NCI-H187 treated with DMSO at 0.1 percent for 48 hours (cell line): Measurements from ENCODE around the gene SERGEF.

ENCODE experiments used
- DNase-seq: peaks from one replicate; lab custom pipeline; 2025; lab: John Stamatoyannopoulos, UW

SERGEF gene

DNA sequence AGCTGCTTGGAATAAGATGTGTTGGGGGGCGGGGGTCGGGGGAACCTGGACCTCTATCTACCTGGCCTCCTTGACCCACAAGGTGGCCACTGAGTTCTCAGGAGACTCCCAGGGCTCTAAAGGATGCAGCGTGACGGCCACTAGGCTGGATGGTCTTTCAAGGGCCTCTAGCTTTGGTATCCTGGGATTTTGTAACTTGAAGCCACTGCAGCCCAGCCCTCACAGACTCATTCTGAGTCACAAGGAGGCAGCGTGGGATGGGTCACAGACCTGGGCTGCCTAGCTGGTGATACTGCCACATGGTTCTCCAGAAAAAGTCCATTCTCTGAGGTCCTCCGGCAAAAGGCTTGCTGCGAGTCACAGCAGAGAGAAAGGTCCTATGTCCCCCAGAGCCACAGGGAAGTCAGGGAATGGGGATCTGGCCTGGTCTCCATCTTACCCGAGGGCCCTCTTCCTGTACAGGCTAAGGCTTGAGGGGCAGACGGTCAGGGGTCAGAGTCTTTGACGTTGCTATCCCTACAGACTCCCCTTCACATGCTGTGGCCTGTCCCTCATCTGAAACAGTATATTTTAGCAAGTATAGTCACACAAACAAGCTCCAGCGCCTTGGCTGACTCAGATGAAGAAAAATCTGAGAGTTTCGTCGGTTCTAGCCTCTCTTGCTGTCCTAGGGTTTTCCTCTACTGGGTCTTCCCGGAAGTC is 225.9 kb downstream of the SERGEF start:
- no peak for DNase-seq

DNA sequence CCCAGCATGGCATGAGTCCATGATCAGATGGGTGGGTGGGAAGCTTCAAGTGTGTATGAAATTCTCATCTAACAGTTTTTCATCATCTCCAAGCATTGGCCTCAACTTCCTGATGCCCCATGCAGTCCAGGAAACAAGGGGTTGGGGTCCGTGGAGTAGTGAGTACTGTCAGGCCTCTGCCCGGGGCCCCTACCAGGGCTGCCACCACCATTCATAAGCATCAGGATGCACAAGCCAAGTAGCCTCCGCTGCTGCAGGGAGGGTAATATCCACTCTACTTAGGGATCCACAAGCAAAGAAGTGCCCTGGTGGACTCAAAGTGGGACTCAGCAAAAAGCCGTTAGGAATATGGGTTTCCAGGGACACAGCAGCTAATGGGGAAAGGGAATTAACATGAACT is 229.0 kb downstream of the SERGEF start:
- no peak for DNase-seq

DNA sequence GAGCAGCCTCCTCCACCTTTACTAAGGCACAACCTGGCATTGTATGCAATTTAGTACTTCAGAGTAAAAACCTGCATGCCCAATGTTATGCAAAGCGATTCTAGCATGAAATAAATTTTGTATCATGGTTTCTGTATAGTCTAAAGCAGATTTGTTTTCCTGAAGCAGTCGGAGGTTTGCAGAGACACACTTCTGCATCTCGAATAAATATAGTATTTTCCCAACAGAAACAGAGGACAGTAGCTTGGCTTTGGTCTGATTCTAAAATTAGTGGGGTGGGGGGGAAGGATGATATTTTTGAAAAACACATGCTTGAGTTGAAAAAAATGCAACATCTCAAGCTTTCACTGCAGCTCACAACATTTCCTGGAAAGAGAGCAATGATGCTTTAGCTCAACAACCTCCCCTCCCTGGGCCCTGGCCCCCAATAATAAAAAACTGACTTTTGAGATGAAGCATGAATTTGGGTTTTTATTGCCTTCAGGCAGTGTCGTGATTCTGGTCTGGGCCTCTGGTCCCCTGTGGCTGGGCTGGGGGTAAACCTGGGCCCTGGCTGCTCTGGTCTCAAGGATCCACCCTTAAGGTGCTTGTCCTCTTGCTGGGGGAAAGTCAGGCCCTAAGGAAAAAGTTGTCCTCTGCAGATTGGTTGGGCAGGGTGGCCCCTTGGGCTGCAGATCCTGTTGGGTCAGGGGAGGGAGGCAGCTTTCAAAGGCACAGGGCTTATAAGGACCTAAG is 230.1 kb downstream of the SERGEF start:
- DNase-seq: no peak

DNA sequence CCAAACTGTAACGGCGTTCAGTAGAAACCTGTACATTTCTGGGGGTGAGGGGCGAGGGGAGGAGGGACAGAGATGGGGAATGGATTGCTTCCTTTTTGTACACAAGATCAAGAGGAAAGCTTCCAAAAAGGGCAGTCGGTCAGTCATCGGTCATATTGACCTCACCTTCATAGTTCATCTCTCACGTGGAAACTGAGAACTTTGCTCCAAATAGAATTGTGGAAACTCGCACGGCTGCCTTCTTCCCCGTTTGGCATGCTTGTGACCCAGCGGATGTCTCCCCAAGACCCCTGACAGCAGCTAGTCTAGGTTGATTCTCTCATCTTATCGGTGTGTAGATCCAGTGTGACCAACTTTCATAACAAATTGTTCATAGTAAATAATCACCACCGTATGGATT is 230.7 kb downstream of the SERGEF start:
- DNase-seq: no peak

DNA sequence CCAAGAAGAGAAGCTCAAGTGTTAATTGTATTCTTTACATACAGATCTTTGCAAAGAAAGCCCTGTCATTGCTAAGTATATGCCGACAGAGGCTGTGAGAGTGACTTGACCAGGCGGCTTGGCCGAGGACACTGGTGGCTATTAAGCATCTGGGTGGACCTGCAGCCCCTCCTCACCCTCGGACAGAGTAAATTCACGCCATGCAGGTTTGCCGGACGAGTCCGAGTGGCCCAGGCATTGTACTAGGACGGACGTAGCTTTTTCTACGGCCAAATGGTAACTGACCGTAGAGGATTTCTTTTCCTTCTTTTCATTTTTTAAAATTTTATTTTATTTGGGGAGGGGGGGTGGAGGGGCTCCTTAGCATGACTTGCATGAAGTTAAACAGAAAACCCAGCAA is 231.2 kb downstream of the SERGEF start:
- DNase-seq: no peak

DNA sequence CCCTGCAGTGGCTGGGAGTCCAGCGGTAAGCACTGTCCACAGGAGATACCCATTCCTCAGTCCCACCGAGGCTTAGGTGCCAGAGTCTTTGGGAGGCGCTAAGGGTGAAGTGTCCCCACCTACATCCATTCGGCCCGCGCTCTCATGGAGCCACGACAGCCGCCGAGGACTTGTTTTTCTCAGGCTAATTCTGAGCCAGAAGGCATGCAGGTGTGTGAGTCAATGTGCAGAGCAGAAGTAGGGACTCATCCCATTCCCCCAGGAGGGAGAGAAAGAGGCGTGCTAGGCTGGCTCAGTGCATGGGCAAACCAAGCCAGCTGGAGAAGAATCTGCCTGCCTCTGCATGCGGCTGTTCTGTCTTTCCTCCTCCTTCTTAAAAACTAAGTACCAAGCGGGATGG is 231.6 kb downstream of the SERGEF start:
- DNase-seq: no peak

DNA sequence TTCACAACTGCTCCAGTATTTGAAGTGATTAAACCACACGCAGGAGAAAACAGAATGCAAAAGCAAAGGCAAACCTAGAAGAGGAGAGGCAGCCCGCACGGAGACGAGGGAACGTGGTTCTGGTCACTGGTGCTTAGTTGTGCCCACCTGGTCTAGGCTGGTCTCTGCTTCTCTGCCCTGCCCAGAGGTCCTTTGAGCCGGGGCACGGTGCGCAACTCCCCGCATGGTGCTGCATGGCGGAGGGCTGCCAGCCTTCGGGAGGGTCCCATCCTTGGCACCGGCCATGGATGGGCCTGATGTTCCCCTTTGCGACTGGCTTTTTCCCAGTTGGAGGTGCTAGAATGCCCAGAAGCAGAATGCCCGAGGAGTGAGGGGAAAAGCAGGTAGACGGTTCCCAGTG is 232.2 kb downstream of the SERGEF start:
- DNase-seq: no peak

DNA sequence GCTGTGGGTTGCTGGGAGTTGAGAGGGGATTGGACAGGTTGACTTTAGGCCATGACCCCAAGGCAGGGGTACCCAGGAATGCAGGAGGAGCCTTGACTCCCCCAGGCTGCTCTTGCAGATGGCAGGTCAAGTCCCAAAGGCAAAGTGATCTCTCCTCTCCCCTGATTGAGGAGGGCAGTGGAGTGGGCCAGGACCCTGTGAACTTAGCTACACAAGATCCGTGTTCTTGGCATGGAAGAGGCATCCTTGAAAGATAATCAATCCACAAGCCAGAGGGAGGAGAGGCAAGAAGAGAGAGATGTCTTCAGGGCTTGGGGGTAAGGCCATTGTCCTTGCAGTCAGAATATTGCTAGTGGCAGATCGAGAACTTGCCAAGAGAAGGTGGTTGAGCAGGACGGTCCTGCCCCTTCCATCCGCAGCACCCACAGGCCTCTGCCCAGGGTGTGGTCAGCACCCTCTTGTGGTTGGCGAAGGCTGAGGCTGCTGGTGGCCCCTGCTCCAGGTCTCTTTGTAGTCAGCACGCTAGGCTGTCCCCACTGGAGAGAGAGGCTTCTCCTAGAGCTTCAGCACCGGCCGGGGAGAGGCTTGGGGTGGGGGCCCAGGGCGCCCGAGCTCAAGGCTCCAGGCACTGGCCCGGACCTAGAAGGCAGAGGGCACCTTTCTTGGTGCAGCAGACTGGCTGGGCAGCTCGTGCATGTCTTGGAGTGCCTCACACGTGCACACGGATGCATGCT is 232.8 kb downstream of the SERGEF start:
- no peak for DNase-seq

DNA sequence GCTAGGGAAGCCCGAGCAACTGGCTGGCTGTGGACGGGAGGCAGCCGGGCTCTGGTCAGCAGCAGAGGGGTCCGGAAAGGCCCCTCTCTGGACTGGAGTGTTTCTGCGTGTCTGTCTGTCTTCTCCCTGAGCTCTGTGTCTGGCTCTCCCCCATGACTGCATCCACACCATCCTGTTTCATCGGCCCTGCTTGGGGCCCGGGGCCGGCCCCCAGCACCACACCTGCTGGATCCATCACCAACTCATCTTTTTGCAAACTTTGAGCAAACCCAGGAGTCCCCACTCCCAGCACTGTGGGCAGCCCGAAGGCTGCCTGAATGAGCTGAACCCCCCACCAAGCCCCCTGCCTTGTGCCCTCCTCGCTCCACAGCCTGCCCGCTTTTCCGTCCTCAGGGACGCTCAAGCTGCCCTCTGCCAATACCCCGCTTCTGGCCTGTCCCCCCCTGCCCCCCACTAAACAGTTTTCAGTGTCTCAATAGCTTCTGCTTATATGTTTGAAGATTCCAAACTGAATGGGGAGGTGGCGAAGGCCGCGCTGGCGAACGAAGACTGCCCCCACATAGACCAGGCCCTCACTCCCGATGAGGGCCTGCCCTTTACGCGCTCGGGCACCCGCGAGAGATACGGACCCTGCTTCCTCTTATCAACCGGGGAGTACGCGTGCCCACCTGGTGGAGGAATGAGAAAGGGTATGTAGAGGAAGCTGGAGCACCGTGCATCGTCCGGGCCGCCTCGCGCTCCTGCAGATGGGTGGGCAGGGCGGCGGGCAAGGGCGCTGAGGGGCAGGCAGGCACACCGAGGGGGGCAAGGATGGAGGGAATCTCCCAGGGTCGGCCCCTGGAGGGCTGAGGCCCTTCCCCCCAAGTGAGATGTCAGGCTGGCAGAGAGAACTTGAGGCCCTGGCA is 233.6 kb downstream of the SERGEF start:
- DNase-seq: no peak

DNA sequence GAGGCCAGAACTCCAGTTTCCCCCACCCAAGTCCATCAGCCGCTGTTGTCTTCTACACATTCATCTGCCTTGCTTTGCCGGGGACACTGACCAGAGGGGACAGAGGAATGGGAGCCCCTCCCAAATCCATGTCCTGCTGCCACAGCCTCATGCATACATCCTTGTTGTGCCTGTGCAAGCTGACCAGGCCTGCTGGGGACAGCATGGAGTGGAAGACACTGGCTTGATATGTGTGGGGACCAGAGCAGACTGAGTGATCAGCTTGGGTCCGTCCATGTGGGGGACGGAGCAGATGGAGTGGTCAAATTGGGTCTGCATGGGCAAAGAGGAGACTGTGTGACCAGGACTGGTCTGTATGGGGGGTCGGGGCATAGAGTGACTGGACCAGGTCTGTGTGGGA is 234.5 kb downstream of the SERGEF start:
- no peak for DNase-seq

DNA sequence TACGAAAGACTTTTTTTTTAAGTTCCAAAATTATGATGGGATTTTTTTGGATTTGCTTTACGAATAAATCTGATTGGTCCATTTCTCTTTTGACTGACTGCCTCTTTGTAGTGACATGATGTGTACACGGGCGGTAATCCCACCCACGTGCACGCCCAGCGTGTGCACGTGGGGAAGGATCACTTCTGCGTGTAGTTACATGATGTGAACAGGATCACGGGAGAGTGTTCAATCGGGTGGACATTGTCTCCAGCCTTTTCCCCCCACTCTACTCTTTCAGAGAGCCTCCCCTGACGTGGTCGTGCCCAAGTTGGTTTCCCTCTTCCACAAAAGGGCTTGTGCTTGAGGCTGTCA is 235.1 kb downstream of the SERGEF start:
- DNase-seq: no peak

DNA sequence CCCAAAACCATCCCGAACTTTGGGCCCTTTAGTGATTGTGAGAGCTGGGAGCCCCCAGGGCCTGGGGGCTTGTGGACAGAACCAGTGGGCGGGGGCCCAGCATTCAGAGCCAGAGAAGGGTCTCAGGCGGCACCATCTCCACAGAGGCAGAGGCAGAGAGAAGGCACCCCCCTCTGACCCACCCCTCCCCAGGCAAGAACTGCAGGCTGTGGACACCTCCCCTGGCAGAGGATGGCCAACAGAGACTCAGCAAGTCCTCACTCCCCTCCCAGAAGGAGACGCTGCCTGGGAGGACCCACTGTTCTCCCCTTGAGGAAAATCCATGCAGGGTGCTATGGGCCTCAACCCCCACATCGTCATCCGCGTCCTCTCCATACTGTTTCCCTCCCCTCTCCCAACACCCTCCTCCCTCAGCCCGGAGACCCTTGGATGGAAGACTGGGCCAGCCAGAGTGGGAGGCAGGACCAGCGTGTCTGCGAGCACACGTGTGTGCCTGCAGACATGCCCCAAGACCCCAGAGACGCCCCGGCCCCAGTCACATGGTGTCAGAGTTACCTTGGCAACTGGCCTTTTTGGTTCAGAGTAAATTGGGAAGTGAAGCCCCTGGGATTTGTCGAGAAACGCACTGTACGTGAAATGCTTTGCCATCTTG is 235.6 kb downstream of the SERGEF start:
- no peak for DNase-seq

DNA sequence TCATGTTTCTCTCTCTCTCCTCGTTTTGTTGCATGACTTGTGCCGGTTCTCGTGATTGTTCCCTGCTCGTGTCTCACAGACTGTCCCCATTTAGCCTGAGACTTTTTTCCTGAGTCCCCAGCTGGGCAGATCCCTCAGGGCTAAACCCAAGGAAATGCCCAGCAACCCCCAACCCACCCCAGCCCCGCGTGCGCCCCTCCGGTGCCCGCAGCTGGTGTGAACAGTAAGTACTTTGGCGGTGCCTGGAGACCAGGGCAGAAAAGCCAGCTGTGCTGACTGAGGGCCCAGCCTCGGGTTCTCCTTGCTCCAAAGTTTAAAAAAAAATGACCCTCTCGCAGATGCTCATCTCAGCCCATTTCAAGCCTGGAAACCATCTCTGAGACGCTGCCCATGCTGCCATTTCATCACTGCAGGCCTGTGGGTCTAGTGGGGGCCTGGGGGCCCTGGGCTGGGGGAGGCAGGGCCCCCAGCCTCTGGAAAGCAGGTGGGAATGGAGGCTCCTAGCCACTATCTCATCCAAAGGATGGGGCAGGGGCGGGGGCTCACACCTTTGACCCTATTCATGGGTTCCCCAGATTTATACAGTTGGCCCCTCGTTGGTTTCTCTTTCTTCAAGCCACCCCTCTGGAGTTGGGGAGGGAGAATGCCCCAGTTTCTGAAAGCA is 236.5 kb downstream of the SERGEF start:
- DNase-seq: no peak

DNA sequence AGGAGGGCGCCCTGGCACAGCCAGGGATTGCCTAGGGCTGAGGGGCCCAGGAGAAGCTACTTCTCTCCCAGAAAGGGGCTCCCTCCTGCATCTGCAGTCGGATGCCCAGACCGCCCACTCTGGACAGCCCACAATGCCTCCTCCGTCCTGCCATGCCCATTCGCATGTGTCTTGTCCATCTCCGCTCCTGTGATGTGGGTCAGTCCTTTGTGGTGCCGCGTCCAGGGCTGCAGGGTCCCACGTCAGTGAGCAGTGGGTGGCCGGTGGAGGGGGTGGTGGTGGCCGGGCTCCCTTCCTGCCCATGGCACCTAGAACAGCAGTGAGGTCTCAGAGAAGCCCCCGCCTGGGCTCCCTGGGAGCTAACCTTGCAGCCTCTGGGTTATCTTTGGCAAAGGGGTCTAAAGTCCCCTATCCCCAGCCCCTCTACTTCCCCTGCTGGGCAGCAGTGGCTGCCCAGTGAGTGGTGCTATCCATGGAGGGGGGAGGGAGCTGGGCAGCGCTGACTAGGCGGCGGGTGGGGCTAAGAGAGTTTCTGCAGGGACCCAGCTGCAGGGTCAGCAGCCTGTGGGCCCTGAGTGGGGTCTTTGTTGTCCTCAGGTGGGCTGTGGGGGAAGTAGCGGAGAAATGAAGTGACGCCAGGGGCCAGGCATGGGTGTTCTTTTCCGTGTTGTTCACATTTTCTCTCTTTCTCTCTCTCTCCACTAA is 237.2 kb downstream of the SERGEF start:
- no peak for DNase-seq

DNA sequence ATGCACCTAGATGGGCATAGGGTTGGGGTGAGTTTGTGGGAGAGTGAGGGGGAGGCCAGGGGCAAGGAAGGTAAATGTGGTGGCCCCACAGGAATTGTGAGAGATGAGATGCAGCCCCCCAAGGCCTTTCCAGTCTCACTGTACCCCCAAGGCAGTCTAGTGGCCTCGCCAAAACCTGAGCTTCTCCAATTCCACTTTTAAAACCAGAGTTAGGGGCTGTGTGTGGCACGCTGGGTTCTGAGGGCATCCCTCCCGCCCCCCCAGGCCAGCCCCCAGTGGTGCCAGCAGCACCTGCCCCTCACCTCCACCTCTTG is 237.9 kb downstream of the SERGEF start:
- DNase-seq: no peak

DNA sequence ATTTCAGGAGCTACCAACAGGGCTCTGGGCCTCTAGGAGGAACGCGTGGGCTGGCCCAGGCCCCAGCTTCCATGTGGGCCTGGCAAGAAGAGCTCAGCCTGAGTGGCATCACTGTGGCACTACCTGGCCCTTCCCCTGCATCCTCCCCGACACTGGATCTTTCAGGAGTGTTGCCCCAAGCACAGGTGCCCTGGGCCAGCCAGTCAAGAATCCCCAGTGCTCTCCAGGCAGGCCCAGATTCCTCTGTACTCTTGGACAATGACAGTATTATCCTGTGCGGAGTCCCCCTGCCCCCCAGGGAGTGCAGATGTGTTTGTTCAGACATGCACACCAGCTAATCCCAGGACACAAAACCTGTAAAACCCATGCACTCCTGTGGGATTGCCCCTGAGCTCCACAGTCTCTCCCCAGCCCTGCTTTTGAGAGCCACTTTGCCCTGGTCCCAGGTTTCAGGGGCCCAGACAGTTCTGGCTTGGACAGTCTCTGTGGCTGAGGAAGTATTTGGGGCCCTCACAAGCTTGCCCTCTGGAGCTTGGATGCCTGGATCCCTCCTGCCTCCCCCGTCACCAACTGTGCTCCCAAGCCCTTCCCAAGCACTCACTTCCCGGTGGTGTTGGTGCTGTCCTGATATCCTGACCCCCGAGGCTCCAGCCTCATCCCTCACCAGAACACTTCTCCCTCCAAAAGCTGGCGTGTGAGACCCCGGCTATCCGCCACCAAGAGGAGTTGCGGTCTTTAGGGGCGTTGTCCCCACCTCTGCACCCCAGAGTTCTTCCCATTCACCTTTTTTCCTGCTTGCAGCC is 238.4 kb downstream of the SERGEF start:
- no peak for DNase-seq

DNA sequence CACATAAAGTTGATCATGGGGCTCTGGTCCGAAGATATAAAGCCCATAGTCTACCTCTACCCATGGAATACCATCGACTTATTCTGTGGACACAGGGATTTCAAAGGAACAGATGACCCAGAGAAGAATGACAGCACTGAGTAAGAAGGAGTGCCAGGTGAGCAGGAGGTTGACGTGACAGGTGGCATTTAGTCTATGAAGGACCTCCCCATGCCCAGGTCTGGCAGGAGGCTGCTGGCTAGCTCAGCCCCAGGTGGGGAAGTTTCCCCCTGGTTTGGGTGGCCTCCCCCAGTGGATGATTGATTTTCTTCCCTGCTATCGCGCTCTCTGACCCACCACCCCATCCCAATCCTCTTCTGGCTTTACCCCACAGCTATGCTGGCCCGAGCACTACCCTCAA is 239.2 kb downstream of the SERGEF start:
- no peak for DNase-seq

DNA sequence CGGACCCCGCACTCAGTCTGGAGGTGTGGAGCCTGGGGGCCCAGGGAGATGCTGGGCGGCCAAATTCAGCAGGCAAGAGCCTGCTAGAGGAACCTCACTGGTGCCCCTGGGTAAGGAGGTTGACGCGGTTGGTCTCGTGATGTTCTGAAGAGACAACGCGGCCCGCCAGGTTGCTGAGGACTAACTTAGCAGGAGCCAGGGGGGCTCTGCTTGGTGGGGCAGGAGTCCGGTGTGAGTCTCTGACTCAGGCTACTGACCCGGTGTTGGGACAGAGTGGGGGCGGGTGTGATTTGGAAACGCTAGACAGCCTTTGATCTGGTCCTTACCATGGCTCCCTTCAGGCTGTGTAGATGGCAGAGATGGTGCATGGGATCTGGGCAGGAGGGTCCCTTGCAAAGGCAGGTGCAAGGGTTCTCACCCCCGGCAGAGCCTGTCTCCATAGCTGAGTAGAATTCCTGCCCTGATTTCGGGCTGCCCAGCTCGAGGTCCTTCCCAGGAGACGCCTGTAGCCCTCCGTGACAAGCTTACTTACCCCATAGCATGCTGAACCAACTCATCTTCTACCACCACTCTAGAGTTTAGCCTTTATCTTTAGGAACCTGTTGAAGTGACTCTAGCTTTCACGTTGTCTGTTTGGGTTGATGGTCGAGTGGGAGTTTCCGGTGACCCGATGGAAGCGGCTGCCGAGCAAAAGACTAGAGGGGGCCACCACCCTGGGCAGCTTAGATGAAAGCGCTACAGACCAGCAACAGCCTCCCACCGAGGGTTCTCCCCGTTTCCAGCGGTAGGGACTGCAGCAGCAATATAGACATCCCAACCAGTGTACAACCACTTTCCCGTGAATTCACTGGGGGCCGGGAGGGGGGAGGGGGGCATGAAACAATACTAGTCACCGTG is 239.9 kb downstream of the SERGEF start:
- no peak for DNase-seq
